ENCODE measurements around the gene DNAJC25.
A peak's percentile ranks its signal among the peaks of the same experiment; 100 is the strongest.
"Not testable (repeated sequence)": the region's sequence is repeated elsewhere in the genome, so short reads cannot be mapped to it uniquely, and the experiment has no call there.

Gene DNAJC25

GRCh38 chr9:111610149-111610548 is 21.0 kb upstream of the DNAJC25 start:
- no peak overlapping the region for H3K4me3 ChIP-seq (ENCODE audit: low read depth, low read length)
- TF ChIP-seq, protein P1, sequence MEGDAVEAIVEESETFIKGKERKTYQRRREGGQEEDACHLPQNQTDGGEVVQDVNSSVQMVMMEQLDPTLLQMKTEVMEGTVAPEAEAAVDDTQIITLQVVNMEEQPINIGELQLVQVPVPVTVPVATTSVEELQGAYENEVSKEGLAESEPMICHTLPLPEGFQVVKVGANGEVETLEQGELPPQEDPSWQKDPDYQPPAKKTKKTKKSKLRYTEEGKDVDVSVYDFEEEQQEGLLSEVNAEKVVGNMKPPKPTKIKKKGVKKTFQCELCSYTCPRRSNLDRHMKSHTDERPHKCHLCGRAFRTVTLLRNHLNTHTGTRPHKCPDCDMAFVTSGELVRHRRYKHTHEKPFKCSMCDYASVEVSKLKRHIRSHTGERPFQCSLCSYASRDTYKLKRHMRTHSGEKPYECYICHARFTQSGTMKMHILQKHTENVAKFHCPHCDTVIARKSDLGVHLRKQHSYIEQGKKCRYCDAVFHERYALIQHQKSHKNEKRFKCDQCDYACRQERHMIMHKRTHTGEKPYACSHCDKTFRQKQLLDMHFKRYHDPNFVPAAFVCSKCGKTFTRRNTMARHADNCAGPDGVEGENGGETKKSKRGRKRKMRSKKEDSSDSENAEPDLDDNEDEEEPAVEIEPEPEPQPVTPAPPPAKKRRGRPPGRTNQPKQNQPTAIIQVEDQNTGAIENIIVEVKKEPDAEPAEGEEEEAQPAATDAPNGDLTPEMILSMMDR (IDR thresholded peaks at IDR 0.05; ENCODE audit: insufficient read depth, low read depth, low read length, missing control alignments), result no peak
- no peak for DNase-seq (ENCODE audit: low read depth)

DNA sequence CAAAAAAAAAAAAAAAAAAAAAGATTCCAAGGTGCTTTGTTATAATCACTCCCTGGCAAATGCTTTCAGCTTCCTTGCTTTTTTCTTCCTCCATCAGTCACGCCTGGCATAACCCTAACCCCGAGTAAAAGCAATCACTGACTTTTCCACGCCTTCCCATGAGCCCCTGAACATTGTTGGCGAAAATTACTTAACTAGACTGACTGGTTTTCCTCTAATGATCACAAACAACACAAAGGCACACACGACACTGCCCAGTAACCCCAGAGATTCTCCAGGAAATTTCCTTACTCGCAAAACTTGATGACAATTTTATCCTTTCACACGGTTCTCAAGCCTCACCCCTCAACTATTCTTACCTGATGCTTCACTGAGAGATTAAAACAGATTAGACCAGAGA is 20.3 kb upstream of the DNAJC25 start:
- no peak for DNase-seq (ENCODE audit: low read depth)
- no peak overlapping the region for H3K4me3 ChIP-seq (ENCODE audit: low read depth, low read length)
- TF ChIP-seq, protein P1 (IDR thresholded peaks at IDR 0.05; ENCODE audit: insufficient read depth, low read depth, low read length, missing control alignments), result no peak

- DNase-seq (ENCODE audit: low read depth), result no peak
- TF ChIP-seq, protein P1 (IDR thresholded peaks at IDR 0.05; ENCODE audit: insufficient read depth, low read depth, low read length, missing control alignments), result no peak
- H3K4me3 ChIP-seq (ENCODE audit: low read depth, low read length), result no peak overlapping the region
These were observed 17.6 kb upstream of the DNAJC25 start for GRCh38 chr9:111613436-111614040.

DNA sequence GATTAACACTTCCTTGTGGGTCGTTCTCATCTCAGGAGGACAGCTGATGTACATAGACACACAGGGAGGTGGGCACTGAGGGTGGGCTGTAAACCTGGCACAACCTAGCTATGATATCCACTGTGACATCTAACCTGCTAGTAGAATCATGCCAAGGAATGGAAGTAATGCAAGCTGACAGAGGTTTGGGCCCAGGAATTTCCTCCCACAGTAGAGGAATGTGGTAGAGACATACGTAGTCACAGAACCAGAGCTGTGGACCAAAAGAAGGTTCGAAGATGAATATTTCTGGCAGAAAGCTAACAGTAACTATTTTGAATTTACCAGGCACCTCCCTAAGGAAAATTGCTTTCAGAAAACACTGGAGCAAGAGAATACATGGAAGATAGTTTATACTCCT is 15.2 kb upstream of the DNAJC25 start:
- TF ChIP-seq, protein P1 (IDR thresholded peaks at IDR 0.05; ENCODE audit: insufficient read depth, low read depth, low read length, missing control alignments), result no peak
- DNase-seq (ENCODE audit: low read depth), result no peak
- no peak overlapping the region for H3K4me3 ChIP-seq (ENCODE audit: low read depth, low read length)

DNA sequence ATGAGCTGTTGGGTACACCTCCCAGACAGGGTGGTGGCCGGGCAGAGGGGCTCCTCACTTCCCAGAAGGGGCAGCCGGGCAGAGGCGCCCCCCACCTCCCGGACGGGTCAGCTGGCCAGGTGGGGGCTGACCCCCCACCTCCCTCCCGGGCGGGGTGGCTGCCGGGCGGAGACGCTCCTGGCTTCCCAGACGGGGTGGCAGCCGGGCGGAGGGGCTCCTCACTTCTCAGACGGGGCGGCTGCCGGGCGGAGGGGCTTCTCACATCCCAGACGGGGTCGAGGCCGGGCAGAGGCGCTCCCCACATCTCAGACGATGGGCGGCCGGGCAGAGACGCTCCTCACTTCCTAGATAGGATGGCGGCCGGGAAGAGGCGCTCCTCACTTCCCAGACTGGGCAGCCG is 13.8 kb upstream of the DNAJC25 start:
- H3K4me3 ChIP-seq (ENCODE audit: low read depth, low read length), result not testable (repeated sequence)

DNA sequence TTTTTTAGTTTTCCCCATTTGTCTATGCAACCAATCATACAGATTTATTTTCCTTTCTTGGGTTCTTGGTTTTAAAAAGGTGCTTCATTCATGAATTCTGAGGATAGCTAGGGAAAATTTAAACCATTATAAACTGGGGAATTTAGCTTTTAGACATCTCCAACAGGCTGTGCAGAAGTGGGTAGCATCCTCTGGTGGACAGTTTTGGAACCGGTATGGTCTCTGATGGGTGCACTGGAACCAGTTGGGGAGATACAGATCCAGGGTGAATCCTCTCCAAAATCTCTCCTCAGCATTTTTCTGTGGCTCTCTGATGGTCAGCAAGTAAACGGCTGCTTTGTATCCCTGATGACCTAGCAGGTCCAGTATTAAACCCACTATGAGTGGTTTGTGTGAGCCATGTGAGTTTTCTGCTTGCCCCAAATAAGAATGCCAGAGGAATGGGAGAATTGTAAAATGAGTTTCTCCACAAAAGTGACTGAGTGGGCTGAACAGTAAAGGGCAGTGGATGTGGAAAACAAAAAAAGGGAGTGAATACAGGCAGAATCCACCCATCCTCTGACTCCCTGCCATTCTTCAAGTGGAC is 9.1 kb upstream of the DNAJC25 start:
- H3K4me3 ChIP-seq (ENCODE audit: low read depth, low read length), result no peak overlapping the region
- TF ChIP-seq, protein P1 (IDR thresholded peaks at IDR 0.05; ENCODE audit: insufficient read depth, low read depth, low read length, missing control alignments), result peak; percentile 93
- peak; percentile 42 for DNase-seq (ENCODE audit: low read depth)

More for the DNA sequence above, 13.8 kb upstream of the DNAJC25 start:
- DNase-seq (ENCODE audit: low read depth), result not testable (repeated sequence)

DNA sequence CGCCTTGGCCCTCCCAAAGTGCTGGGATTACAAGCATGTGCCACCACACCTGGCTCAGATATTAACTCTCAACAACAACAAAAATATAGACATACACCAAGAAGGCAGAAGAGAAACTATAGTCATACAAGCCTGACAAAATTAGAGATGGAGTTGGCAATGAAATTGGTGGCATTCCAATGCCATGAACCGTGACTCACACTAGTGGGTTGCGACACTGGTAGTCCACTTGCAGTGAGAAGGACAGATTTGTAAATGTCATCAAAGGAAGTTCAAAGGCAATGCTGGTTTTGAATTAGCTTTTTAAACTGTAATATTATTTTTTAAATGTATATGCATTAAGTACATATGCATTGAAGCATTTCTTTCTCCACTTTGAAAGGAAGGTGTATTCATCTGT is 8.5 kb upstream of the DNAJC25 start:
- no peak for DNase-seq (ENCODE audit: low read depth)

More for the DNA sequence above, 8.5 kb upstream of the DNAJC25 start:
- H3K4me3 ChIP-seq (ENCODE audit: low read depth, low read length), result no peak overlapping the region
- TF ChIP-seq, protein P1 (IDR thresholded peaks at IDR 0.05; ENCODE audit: insufficient read depth, low read depth, low read length, missing control alignments), result no peak
